MM.1S (cell line): ENCODE measurements around the gene DPEP2NB.

Source experiments
- EZH2 ChIP-seq: fragments of 300-600 bp; sonication (generic); optimal IDR thresholded peaks from 2 replicates; pipeline ENCODE3; 2017; ENCODE audit warnings: low read depth, mild to moderate bottlenecking, antibody characterized with exemption, low read length, mixed read lengths
- EZH2phosphoT487 ChIP-seq: fragments of 300-600 bp; sonication (generic); IDR thresholded peaks from 2 replicates; pipeline ENCODE4 v1.6.1; 2018; ENCODE audit warnings: antibody characterized with exemption, low read length
- TF ChIP-seq, protein P1 (sequence below): fragments of 300-600 bp; sonication (generic); IDR thresholded peaks from 2 replicates; pipeline ENCODE4 v1.5.1; 2016; ENCODE audit warnings: antibody characterized with exemption, low read length, mixed read lengths

DNA sequence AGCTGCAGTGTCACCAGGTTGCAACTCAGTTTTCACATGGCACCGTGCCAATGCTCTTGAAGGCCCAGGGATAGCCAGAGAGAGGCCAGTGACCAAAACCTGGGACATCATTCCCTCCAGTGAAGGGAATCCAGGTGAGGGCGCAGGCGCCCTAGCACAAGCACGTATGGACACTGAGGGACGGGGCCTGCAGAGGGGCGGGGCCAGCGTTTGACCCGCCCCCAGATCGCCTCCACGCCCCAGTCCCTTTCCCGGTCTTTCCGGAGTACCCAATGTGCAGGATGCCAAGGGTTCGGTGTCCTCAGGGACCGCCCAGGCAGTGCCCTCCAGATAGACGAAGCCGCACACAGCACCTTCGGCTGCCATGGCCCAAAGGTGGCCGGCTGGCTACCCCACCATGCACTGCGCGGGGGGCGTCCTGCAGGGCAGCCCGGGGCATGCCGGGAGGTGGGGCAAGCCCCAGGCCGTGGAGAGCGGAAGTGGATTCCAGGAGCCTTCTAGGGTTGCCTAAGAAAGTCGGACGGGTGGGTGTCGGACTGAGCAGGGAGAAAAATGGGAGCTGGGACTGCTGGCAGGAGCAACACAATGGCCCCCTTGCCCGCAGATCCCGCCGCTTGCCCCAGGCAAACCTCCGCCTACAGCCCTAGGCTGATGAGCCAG, 51.9 kb downstream of the DPEP2NB start:
- TF ChIP-seq, protein P1, sequence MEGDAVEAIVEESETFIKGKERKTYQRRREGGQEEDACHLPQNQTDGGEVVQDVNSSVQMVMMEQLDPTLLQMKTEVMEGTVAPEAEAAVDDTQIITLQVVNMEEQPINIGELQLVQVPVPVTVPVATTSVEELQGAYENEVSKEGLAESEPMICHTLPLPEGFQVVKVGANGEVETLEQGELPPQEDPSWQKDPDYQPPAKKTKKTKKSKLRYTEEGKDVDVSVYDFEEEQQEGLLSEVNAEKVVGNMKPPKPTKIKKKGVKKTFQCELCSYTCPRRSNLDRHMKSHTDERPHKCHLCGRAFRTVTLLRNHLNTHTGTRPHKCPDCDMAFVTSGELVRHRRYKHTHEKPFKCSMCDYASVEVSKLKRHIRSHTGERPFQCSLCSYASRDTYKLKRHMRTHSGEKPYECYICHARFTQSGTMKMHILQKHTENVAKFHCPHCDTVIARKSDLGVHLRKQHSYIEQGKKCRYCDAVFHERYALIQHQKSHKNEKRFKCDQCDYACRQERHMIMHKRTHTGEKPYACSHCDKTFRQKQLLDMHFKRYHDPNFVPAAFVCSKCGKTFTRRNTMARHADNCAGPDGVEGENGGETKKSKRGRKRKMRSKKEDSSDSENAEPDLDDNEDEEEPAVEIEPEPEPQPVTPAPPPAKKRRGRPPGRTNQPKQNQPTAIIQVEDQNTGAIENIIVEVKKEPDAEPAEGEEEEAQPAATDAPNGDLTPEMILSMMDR = no peak
- TF ChIP-seq EZH2 (no peak), EZH2phosphoT487 (no peak)
